ENCODE data around the gene CBLN2.

The CBLN2 gene

DNA sequence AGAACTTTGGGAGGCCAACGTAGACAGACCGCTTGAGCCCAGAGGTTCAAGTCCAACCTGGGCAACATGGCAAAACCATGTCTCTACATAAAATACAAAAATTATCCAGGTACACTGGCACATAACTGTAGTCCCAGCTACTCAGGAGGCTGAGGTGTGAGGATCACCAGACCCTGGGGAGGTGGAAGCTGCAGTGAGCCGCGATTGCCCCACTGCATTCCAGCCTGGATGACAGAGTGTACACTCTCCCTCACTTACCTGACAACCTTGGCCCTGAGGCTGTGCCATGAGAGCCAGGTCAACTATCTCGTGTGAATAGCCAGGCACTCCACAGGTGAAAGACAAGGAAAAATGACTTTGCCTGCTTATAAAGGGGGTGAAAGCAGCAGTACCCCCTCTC is 39.3 kb downstream of the CBLN2 start:
- TF ChIP-seq SIN3A (IDR thresholded peaks at IDR 0.05; ENCODE audit: borderline replicate concordance, insufficient read depth, low read length): no peak
- TF ChIP-seq REST (IDR thresholded peaks at IDR 0.05; ENCODE audit: insufficient read depth in 1 of 2, low read depth in 2 of 2, low read length in 2 of 2): no peak
- no peak for TF ChIP-seq POLR2AphosphoS5 (IDR thresholded peaks at IDR 0.05; ENCODE audit: low read depth, low read length)
- no peak for TF ChIP-seq TAF1 (IDR thresholded peaks at IDR 0.05; ENCODE audit: borderline replicate concordance, insufficient read depth, low read length)
- no peak for TF ChIP-seq FOXP2 (optimal IDR thresholded peaks at IDR 0.05; ENCODE audit: borderline replicate concordance, extremely low read depth, extremely low read length, insufficient read depth)

- no peak for TF ChIP-seq FOXP2 (optimal IDR thresholded peaks at IDR 0.05; ENCODE audit: borderline replicate concordance, extremely low read depth, extremely low read length, insufficient read depth)
- TF ChIP-seq TAF1 (IDR thresholded peaks at IDR 0.05; ENCODE audit: borderline replicate concordance, insufficient read depth, low read length): no peak
- no peak for TF ChIP-seq SIN3A (IDR thresholded peaks at IDR 0.05; ENCODE audit: borderline replicate concordance, insufficient read depth, low read length)
- TF ChIP-seq REST (IDR thresholded peaks at IDR 0.05; ENCODE audit: insufficient read depth in 1 of 2, low read depth in 2 of 2, low read length in 2 of 2): no peak
- no peak for TF ChIP-seq POLR2AphosphoS5 (IDR thresholded peaks at IDR 0.05; ENCODE audit: low read depth, low read length)
Measured at GRCh38 chr18:72502671-72503431, 41.3 kb downstream of the CBLN2 start.

DNA sequence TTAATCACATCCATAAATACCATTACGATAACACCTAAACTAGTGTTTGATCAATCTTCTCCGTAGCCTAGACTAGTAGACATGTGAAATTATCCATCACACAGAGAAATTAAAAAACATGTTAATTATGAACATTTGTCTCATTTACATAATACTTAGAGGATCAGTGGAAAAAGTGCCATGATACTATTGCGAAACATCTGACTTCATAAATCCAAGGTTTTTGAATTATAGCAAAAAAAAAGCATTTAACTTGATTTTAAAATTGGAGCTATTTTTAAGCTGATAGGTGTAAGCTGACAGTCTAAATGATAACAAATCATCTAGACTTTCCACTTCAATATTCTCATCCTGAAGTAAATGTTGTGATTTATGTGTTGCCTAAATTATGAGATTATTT is 51.6 kb downstream of the CBLN2 start:
- TF ChIP-seq FOXP2 (optimal IDR thresholded peaks at IDR 0.05; ENCODE audit: borderline replicate concordance, extremely low read depth, extremely low read length, insufficient read depth): no peak
- no peak for TF ChIP-seq POLR2AphosphoS5 (IDR thresholded peaks at IDR 0.05; ENCODE audit: low read depth, low read length)
- TF ChIP-seq SIN3A (IDR thresholded peaks at IDR 0.05; ENCODE audit: borderline replicate concordance, insufficient read depth, low read length): no peak
- TF ChIP-seq TAF1 (IDR thresholded peaks at IDR 0.05; ENCODE audit: borderline replicate concordance, insufficient read depth, low read length): no peak
- no peak for TF ChIP-seq REST (IDR thresholded peaks at IDR 0.05; ENCODE audit: insufficient read depth in 1 of 2, low read depth in 2 of 2, low read length in 2 of 2)
